Urinary bladder (tissue), 4 donors: ENCODE data around the gene TBC1D4. TPM values are rescaled to one million over a fixed set of nuclear protein-coding genes. Genes with fewer than 3 reads are reported as not detected.
"Not testable (repeated sequence)": the region's sequence is repeated elsewhere in the genome, so short reads cannot be mapped to it uniquely, and the experiment has no call there.

Source experiments
- DNase-seq: peaks from one replicate; pipeline ENCODE4 v3.0.0-alpha.2; 2015; ENCODE audit errors: extremely low spot score
- H3K27ac ChIP-seq: one replicate; pipeline ENCODE4 v1.5.1; 2013; ENCODE audit warnings: low read depth, mild to moderate bottlenecking, moderate library complexity
- H3K36me3 ChIP-seq: one replicate; pipeline ENCODE4 v1.6.1; 2013; ENCODE audit warnings: mild to moderate bottlenecking, moderate library complexity; ENCODE audit not compliant: insufficient read depth
- H3K4me1 ChIP-seq: one replicate; pipeline ENCODE4 v1.6.1; 2013; ENCODE audit warnings: mild to moderate bottlenecking, moderate library complexity; ENCODE audit not compliant: insufficient read depth
- H3K4me3 ChIP-seq: one replicate; pipeline ENCODE4 v1.5.1; 2013; ENCODE audit warnings: low read depth, low read length
- WGBS: extraction: QIAGEN DNeasy Blood & Tissue Kit; methylation state at CpG from one replicate; pipeline ENCODE4 v1.1.7; 2013; 5-methylcytosine and 5-hydroxymethylcytosine counted together
- polyA plus RNA-seq: library from polyadenylated mRNA; stranded (reverse); fragments of 200-250 nt; gene quantifications from one replicate; pipeline ENCODE4 v1.2.3, GENCODE V29; 2013
- total RNA-seq: library from RNA; depleted of rRNA; stranded (reverse); fragments of >200 nt; gene quantifications from one replicate; pipeline ENCODE4 v1.2.3, GENCODE V29; 2014
- donor health status: healthy with polysubstance abuse.
- donor health status: healthy.

Gene TBC1D4
- total and polyA plus RNA-seq, 2 donors: 5.4 to 28.7 TPM

DNA sequence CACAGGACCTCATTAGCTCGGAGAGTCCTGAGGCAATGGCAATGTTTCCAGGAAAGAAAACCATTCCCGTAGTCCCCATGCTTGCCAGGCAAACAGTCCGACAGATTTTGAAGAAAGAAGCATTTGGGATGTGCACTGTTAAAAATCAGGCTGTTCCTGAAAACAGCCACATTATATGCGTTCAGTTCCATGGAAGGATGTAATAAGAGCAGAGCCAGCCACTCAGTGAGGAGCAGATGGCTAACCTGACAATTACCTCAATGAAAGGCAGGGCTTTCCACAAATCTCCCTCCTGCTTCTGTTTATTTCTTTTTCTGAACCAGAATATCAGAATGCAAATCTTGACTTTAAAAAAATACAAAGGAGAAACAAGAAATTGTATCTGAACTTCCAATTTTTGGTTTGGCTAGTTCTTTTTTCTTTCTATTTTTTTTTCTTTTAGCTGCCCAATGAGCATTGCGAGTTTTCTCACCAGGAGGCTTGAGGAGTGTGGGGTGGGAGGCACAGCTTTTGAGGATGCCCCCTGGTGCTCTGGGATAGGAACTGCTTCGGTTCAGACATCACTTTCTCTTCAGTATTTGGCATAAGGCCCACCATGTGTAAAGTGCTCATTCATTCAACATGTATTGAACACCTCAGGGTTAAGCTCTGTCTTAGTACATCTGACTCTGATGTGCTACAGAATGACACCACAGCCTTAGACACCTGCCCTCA, 124.2 kb downstream of the TBC1D4 start:
- no peak for DNase-seq
- Histone ChIP-seq H3K36me3 (no peaks in the 10 kb centered on the region), H3K4me1 (no peaks in the 10 kb centered on the region), H3K4me3 (no peak overlapping the region), H3K27ac (no peak overlapping the region)
- WGBS: 80% methylated on average over 6 of the region's 6 CpGs

DNA sequence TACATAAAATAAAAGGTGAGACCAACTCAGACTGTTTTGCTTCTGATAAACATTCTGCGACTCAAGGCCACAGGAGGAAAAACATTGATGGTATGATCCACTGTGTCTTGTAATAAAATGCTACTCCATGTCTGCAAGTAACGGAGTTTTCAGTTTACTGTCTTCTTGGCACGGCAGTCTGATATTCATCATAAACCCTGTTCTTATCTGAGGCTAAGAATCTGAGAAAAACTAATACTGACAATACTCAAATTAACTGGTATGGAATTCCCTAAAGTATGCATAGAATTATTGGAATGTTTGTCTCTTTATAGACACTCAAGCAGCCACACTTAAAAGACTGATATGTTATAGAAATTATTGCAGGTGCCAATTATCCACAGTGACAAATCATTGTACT, 125.5 kb downstream of the TBC1D4 start:
- Histone ChIP-seq H3K4me1 (no peaks in the 10 kb centered on the region), H3K36me3 (no peaks in the 10 kb centered on the region), H3K4me3 (no peak overlapping the region), H3K27ac (no peak overlapping the region)
- DNase-seq: no peak
- WGBS: 62% methylated on average over 3 of the region's 3 CpGs

DNA sequence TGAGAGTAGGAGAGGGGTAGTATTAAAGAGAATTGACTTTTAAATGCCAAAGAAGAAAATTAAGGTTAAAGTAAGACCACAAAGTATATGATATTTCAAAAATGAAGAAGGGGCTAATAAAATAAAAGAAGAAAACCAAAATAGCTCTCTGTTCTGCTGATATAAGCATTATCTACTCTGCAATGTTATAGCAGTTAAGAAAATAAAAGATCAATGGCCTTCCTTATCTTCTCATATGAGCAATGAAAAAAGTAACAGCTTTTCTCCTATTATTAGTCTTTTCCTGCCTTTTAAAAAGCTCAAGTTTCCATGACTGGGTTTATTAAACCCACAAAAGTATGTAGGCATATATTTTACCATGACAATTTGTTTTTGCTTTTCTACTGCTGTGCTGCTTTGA, 126.4 kb downstream of the TBC1D4 start:
- H3K4me3 ChIP-seq: no peak overlapping the region
- DNase-seq: no peak
- H3K36me3 ChIP-seq: no peaks in the 10 kb centered on the region
- H3K27ac ChIP-seq: no peak overlapping the region
- no peaks in the 10 kb centered on the region for H3K4me1 ChIP-seq

DNA sequence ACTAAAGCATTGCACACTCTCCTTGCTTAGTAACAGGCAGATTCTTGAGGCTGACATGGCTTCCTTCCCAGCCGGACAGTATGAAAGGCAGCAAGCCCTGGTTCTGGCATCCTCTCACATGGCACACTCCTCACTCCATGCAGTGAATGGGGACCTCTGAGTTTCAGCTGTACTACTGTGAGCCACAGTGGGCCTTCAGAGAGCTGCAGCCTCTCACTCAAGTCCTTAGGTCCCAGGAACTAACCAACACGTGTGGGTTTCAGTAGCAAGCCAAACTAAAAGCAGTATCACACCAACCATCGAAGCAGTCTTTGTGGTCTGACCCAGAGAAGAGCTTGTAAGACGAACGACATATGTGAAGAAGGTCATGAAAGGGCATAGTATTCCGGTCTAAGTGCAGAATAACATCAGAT, 128.2 kb downstream of the TBC1D4 start:
- no peaks in the 10 kb centered on the region for H3K36me3 ChIP-seq
- H3K4me1 ChIP-seq: no peaks in the 10 kb centered on the region
- 81% methylated on average over 6 of the region's 6 CpGs for WGBS
- H3K4me3 ChIP-seq: no peak overlapping the region
- H3K27ac ChIP-seq: no peak overlapping the region
- DNase-seq: no peak

DNA sequence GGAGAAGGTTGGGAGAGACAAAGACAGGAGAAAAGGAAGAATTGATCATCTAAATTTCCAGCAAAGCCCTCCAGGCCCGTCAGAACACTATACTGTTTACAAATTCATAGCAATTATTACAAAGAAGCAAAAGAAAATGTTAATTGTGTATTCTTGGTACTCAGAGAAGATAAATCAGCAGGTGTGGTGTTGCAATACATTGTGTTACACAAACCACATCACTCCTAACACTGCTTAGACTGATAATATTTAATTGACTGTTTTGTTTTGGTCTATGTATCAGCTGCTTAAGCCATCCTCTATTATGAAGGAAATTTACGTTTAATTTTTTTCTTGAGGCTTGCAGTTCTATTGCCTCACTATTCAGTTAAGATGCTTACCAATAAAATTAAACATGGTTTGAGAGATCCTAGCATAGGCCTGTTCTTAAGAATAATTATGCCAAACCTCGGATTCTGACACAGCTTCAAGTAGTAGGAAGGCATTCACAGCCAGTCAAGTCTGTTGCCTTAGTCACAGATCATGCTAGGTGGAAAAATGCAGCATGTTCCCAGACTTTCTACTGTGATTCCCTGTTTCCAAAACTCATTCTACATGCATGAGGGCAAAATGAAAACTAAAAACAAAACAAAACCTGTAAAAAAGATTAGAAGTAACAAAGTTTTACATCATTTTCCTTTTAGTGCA, 129.2 kb downstream of the TBC1D4 start:
- H3K36me3 ChIP-seq: no peaks in the 10 kb centered on the region
- no peak overlapping the region for H3K27ac ChIP-seq
- WGBS: 86% methylated on average over 3 of the region's 3 CpGs
- no peaks in the 10 kb centered on the region for H3K4me1 ChIP-seq
- no peak overlapping the region for H3K4me3 ChIP-seq
- DNase-seq: no peak

DNA sequence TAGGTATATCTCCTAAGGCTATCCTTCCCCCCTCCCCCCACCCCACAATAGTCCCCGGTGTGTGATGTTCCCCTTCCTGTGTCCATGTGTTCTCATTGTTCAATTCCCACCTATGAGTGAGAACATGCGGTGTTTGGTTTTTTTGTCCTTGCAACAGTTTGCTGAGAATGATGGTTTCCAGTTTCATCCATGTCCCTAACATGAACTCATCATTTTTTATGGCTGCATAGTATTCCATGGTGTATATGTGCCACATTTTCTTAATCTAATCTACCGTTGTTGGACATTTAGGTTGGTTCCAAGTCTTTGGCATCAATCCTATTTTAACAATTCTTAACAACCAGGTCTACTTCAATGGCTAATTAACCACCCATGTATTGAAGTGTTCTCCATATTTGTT, 130.4 kb downstream of the TBC1D4 start:
- WGBS: 94% methylated on average over 3 of the region's 3 CpGs
- not testable (repeated sequence) for H3K27ac ChIP-seq

DNA sequence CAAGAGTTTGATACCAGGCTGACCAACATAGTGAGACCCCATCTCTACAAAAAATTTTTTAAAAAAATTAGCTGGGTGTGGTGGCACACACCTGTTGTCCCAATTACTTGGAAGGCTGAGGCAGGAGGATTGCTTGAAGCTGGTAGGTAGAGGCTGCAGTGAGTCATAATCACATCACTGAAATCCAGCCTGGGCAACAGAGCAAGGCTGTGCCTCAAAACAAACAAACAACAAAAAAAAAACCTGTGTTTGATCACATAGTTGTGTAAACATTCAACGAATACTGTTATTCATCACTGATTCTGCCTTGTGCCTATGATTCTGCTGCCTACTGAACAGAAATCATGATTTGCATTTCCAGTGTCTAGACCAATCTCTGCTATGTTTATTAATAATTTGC, 134.0 kb downstream of the TBC1D4 start:
- DNase-seq: no peak
- 82% methylated on average over 1 of the region's 1 CpG for WGBS
- no peaks in the 10 kb centered on the region for H3K36me3 ChIP-seq
- no peak overlapping the region for H3K27ac ChIP-seq
- no peak overlapping the region for H3K4me3 ChIP-seq
- H3K4me1 ChIP-seq: no peaks in the 10 kb centered on the region

More for the DNA sequence above, 130.4 kb downstream of the TBC1D4 start:
- not testable (repeated sequence) for H3K36me3 ChIP-seq, DNase-seq, H3K4me1 ChIP-seq, H3K4me3 ChIP-seq

DNA sequence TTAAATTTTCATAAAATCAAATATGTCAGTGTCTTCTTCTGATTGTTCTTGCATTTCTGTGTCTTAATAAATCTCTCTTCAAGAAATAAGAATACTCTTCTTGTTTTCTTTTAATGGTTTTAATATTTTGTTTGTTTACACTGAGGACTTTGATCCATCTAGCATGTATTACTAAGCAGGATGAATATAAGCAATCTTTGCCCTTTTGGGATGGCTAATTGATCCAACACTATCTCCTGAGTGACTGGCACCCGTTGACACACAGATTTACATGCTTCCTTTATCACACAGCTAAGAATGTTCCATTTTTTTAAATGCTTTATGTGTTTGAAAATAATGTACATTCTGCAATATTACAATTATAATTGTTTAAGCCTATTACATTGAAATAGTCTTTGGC, 134.5 kb downstream of the TBC1D4 start:
- WGBS: 92% methylated on average over 1 of the region's 1 CpG
- no peak for DNase-seq
- Histone ChIP-seq H3K36me3 (no peaks in the 10 kb centered on the region), H3K4me1 (no peaks in the 10 kb centered on the region), H3K4me3 (no peak overlapping the region), H3K27ac (no peak overlapping the region)

DNA sequence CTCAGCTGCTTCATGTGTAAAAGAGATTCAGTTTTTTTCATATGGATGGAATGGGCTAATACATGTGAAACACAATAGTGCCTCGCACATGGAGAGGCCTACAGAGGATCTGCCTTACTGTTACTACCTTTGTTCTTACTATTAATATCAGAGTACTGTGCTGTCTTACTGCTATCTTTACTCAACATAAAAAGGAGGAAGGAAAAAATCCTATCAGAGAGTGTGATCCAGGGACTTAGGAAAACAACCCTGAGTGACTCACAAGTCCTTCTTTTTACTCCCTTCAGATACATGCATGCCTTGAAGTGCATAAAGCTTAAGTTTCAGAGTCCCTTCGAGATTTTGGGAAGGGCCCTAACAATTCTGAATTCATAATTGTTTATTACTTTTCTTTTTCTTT, 136.8 kb downstream of the TBC1D4 start:
- H3K36me3 ChIP-seq: no peaks in the 10 kb centered on the region
- no peaks in the 10 kb centered on the region for H3K4me1 ChIP-seq
- 79% methylated on average over 2 of the region's 2 CpGs for WGBS
- DNase-seq: no peak
- no peak overlapping the region for H3K27ac ChIP-seq
- no peak overlapping the region for H3K4me3 ChIP-seq

DNA sequence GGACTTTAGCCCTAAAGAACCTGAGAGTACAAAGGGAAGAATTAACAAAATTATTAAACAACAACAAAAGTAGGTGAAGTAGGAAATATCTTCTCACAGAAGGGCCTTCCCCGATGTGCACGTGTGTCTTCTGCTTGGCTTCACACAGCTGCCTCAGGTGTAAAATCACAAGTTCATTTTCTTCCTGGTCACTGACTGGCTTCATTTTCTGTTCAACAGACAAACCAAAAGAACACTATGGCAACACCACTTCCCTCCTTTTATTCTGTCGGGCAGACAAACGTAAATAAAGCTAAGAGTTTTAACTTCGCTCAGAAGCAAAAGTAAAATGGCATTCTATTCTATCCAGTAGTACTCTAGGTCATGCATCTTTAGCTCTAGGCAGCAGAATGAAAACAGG, 140.9 kb downstream of the TBC1D4 start:
- Histone ChIP-seq H3K4me3 (no peak overlapping the region), H3K4me1 (no peaks in the 10 kb centered on the region), H3K36me3 (no peaks in the 10 kb centered on the region), H3K27ac (no peak overlapping the region)
- WGBS: 94% methylated on average over 5 of the region's 5 CpGs
- DNase-seq: no peak

DNA sequence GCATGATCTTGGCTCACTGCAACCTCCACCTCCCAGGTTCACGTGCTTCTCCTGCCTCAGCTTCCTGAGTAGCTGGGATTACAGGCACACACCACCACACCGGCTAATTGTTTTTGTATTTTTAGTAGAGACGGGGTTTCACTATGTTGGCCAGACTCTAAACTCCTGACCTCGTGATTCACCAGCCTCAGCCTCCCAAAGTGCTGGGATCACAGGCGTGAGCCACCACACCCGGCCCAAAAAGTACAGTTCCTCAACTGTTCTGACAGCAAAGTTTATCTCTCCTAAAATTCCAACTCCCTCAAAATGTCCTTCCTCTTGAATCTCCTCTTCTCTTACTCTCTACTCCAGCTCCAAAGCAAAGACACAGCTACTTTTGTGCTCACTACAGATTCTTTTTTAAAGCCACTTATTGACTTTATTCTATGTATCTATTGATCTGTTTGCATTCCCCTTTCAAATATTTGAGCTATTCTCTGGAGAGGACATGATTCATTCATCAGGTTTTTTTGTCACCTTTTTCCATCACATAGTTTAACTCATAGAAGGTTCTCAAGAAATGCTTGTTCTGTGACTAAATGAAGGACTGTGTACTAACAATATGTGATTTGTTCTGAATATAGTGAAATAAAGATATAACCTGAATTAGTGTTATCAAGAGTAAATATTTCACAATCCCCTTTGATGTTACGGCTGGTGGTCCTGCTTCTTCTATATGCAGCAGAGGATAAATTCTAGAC, 142.2 kb downstream of the TBC1D4 start:
- H3K36me3 ChIP-seq: no peaks in the 10 kb centered on the region
- 95% methylated on average over 7 of the region's 7 CpGs for WGBS

DNA sequence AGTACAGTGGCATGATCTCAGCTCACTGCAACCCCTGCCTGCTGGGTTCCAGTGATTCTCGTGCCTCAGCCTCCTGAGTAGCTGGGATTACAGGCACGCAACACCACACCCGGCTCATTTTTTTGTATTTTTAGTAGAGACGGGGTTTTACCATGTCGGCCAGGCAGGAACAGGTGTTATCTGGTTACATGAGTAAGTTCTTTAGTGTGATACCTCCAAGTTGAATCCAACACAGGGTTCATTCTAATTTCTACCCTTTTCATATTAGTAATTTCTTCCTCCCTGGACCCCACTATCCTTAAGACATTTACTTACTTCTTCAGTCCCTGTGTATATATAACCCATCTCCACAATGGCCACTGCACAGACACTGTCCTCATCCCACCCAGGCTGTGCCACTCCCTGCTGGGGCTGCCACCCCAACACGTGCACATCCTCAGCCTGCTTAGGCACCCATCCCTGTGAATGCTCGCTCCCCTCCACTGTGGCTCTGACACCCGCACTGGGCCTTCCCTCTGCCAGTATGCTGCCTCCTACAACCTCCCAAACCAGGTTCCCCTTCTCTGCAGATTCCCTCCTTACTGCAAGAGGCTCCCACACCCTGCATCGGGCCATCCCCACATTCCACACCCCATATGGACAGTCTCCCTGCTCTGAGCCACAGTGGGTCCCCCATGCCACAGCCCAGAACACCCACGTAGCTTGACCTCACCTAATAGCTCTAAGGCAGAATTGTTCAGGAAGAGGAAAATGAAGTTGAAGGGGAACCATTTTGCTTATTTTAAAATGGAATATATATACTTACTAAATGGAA, 147.1 kb downstream of the TBC1D4 start:
- H3K4me3 ChIP-seq: no peak overlapping the region
- H3K4me1 ChIP-seq: no peaks in the 10 kb centered on the region
- H3K27ac ChIP-seq: no peak overlapping the region
- no peak for DNase-seq
- no peaks in the 10 kb centered on the region for H3K36me3 ChIP-seq
- WGBS: 92% methylated on average over 10 of the region's 10 CpGs

More for the DNA sequence above, 142.2 kb downstream of the TBC1D4 start:
- no peak for DNase-seq
- H3K4me1 ChIP-seq: no peaks in the 10 kb centered on the region
- no peak overlapping the region for H3K27ac ChIP-seq
- no peak overlapping the region for H3K4me3 ChIP-seq

DNA sequence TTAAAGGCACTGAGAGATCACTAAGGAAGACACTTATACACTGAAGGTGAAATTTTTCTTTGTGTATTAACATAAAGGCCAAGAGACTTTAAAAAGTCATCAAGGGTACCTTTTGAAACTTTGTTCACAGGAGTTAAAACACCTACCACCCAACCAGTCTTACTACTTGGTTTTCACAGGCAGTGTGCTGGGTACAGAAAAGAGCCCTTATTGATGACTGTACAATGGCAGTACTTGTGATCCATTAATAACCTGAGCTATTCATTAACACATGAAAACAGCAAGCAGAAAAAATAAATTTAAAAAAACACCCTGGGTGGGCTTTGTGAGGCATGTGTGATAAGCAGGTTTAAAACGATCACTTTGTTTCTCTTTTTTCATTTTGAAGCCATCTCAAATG, 148.9 kb downstream of the TBC1D4 start:
- no peaks in the 10 kb centered on the region for H3K4me1 ChIP-seq
- no peaks in the 10 kb centered on the region for H3K36me3 ChIP-seq
- H3K4me3 ChIP-seq: no peak overlapping the region
- DNase-seq: no peak
- no peak overlapping the region for H3K27ac ChIP-seq
- WGBS: 85% methylated on average over 1 of the region's 1 CpG
